Measurements from ENCODE around the gene LIN9. TPM values are rescaled to one million over a fixed set of nuclear protein-coding genes. Genes with fewer than 3 reads are reported as not detected.
"Not testable (repeated sequence)": the region's sequence is repeated elsewhere in the genome, so short reads cannot be mapped to it uniquely, and the experiment has no call there.

LIN9 gene
- total RNA-seq, 1 donor from 2014 or later = 14.0 TPM

GRCh38 chr1:226203655-226204054, 105.3 kb downstream of the LIN9 start:
- peaks cover 12% of the 10 kb centered on the region for H3K27me3 Mint-ChIP-seq (ENCODE audit: low read depth)
- no peak for TF ChIP-seq CTCF (conservative IDR thresholded peaks at IDR 0.05)
- H3K4me3 Mint-ChIP-seq = no peak overlapping the region
- no peak for DNase-seq (ENCODE audit: low read depth, low spot score)
- no peak overlapping the region for H3K27ac Mint-ChIP-seq (ENCODE audit: unreplicated experiment)
- no peaks in the 10 kb centered on the region for H3K4me1 Mint-ChIP-seq
- peaks cover 2% of the 10 kb centered on the region for H3K9me3 Mint-ChIP-seq
- no peaks in the 10 kb centered on the region for H3K36me3 Mint-ChIP-seq (ENCODE audit: low read depth)

- no peak for TF ChIP-seq CTCF (conservative IDR thresholded peaks at IDR 0.05)
- Mint-ChIP-seq H3K4me1 (no peaks in the 10 kb centered on the region), H3K27me3 (ENCODE audit: low read depth) (peaks cover 12% of the 10 kb centered on the region), H3K36me3 (ENCODE audit: low read depth) (no peaks in the 10 kb centered on the region), H3K9me3 (peaks cover 2% of the 10 kb centered on the region), H3K4me3 (no peak overlapping the region), H3K27ac (ENCODE audit: unreplicated experiment) (no peak overlapping the region)
- no peak for DNase-seq (ENCODE audit: low read depth, low spot score)
Measured at GRCh38 chr1:226203240-226203639, 105.7 kb downstream of the LIN9 start.

- peaks cover 12% of the 10 kb centered on the region for H3K27me3 Mint-ChIP-seq (ENCODE audit: low read depth)
- not testable (repeated sequence) for H3K27ac Mint-ChIP-seq (ENCODE audit: unreplicated experiment); H3K36me3 Mint-ChIP-seq (ENCODE audit: low read depth); H3K4me3 Mint-ChIP-seq; H3K9me3 Mint-ChIP-seq; DNase-seq (ENCODE audit: low read depth, low spot score); H3K4me1 Mint-ChIP-seq
Measured at GRCh38 chr1:226202666-226203065, 106.3 kb downstream of the LIN9 start.

GRCh38 chr1:226202246-226202645, 106.7 kb downstream of the LIN9 start:
- Mint-ChIP-seq H3K9me3 (peaks cover 2% of the 10 kb centered on the region), H3K36me3 (ENCODE audit: low read depth) (no peaks in the 10 kb centered on the region), H3K4me3 (no peak overlapping the region), H3K4me1 (no peaks in the 10 kb centered on the region), H3K27ac (ENCODE audit: unreplicated experiment) (no peak overlapping the region), H3K27me3 (ENCODE audit: low read depth) (peaks cover 12% of the 10 kb centered on the region)
- no peak for DNase-seq (ENCODE audit: low read depth, low spot score)
- no peak for TF ChIP-seq CTCF (conservative IDR thresholded peaks at IDR 0.05)

GRCh38 chr1:226201029-226201593, 107.9 kb downstream of the LIN9 start:
- Mint-ChIP-seq H3K4me1 (no peaks in the 10 kb centered on the region), H3K27me3 (ENCODE audit: low read depth) (peaks cover 13% of the 10 kb centered on the region), H3K27ac (ENCODE audit: unreplicated experiment) (no peak overlapping the region), H3K9me3 (peaks cover 2% of the 10 kb centered on the region), H3K4me3 (no peak overlapping the region), H3K36me3 (ENCODE audit: low read depth) (no peaks in the 10 kb centered on the region)
- peak; percentile 24 for TF ChIP-seq CTCF (conservative IDR thresholded peaks at IDR 0.05)
- DNase-seq (ENCODE audit: low read depth, low spot score) = no peak

GRCh38 chr1:226199971-226200370, 109.0 kb downstream of the LIN9 start:
- Mint-ChIP-seq H3K27me3 (ENCODE audit: low read depth) (peaks cover 13% of the 10 kb centered on the region), H3K27ac (ENCODE audit: unreplicated experiment) (no peak overlapping the region), H3K4me1 (no peaks in the 10 kb centered on the region), H3K36me3 (ENCODE audit: low read depth) (no peaks in the 10 kb centered on the region), H3K4me3 (no peak overlapping the region), H3K9me3 (peaks cover 2% of the 10 kb centered on the region)
- no peak for TF ChIP-seq CTCF (conservative IDR thresholded peaks at IDR 0.05)
- no peak for DNase-seq (ENCODE audit: low read depth, low spot score)

All from neural crest cell (in vitro differentiated cells).